Adrenal gland (tissue), 12 donors: ENCODE measurements around the gene SIK2. TPM values are rescaled to one million over a fixed set of nuclear protein-coding genes. Genes with fewer than 3 reads are reported as not detected.

Experiments used
- DNase-seq, 7 donors: peaks; one replicate each; pipeline ENCODE4 v3.0.0-alpha.2; 2019 to 2020
- H3K27ac ChIP-seq, 5 donors: fragments of 200-600 bp; sonication (generic) in 4 of 5; 1 replicate in 3 of 5; 2 replicates in 2 of 5; pipeline versions ENCODE4 v1.5.1 to v1.8.0; 2016 to 2020; ENCODE audit warnings: mild to moderate bottlenecking in 1 of 5
- H3K27me3 ChIP-seq: fragments of 200-600 bp; 2 replicates; pipeline ENCODE4 v1.8.0; 2021
- H3K36me3 ChIP-seq, 2 donors: fragments of 200-600 bp; replicated peaks in 1 of 2; 1 replicate in 1 of 2; 2 replicates in 1 of 2; pipeline versions ENCODE4 v1.5.1 to v1.8.0; 2018 to 2022
- H3K4me1 ChIP-seq, 2 donors: fragments of 200-600 bp; replicated peaks in 1 of 2; 1 replicate in 1 of 2; 2 replicates in 1 of 2; pipeline versions ENCODE4 v1.5.1 to v1.8.0; 2018 to 2021
- H3K4me3 ChIP-seq, 4 donors: fragments of 200-600 bp; sonication (generic) in 3 of 4; one replicate each; pipeline ENCODE4 v1.5.1; 2016 to 2018
- H3K9me3 ChIP-seq, 3 donors: fragments of 200-600 bp; sonication (generic) in 1 of 3; replicated peaks in 1 of 3; 1 replicate in 2 of 3; 2 replicates in 1 of 3; pipeline versions ENCODE4 v1.5.1 to v1.8.0; 2016 to 2021
- POLR2A ChIP-seq, 2 donors: fragments of 450-650 bp; IDR thresholded peaks; one replicate each; pipeline ENCODE4 v1.6.1; 2017; ENCODE audit warnings: antibody characterized with exemption in 2 of 2, mild to moderate bottlenecking in 2 of 2, moderate library complexity in 1 of 2
- WGBS, 4 donors: extraction: QIAGEN DNeasy Blood & Tissue Kit in 2 of 4; methylation state at CpG; one replicate each; pipeline versions ENCODE4 v1.1.5 to v1.1.7; 2013 to 2017; 5-methylcytosine and 5-hydroxymethylcytosine counted together
- intact Hi-C, 2 donors: fragments of 100-400 bp; cut with DNase I; formaldehyde crosslinking; loops; one replicate each; pipeline versions ENCODE4 v1.14.1 to v1.15.0; 2022 to 2023
- polyA plus RNA-seq, 3 donors: library from polyadenylated mRNA; stranded (reverse); fragments of 200-250 nt in 2 of 3; fragments of 350-450 nt in 1 of 3; fragmentation: Illumina TruSeq in 1 of 3; extraction: RNeasy Lipid Tissue Mini Kit (QIAGEN cat#74804) in 1 of 3; gene quantifications; one replicate each; pipeline ENCODE4 v1.2.3, GENCODE V29; 2013 to 2014
- total RNA-seq, 9 donors: library from RNA; depleted of rRNA in 4 of 9; stranded (reverse); fragments of >200 nt in 4 of 9; fragments of 120-200 nt in 1 of 9; fragmentation: NEBNext Ultra II Directional in 1 of 9; extraction: Animal tissue kit (Norgen Biotek cat#: 25700) in 1 of 9; gene quantifications; one replicate each; pipeline versions ENCODE4 v1.1.0 to v1.2.4, GENCODE V29; 2013 to 2023
- TF ChIP-seq, protein P1 (sequence below), 6 experiments: fragments of 450-650 bp in 4 of 6; fragments of 200-600 bp in 2 of 6; sonication (generic) in 1 of 6; IDR thresholded peaks; 1 replicate in 5 of 6; 2 replicates in 1 of 6; pipeline versions ENCODE4 v1.5.1 to v1.8.0; 2016 to 2021; ENCODE audit warnings: antibody characterized with exemption in 6 of 6, mild to moderate bottlenecking in 2 of 6, moderate library complexity in 1 of 6
- donor health status: healthy with polysubstance abuse.
- donor health status: Bipolar disorder and iron deficiency.
- donor health status: DM: yes; HTN: yes; CAD: no.
- donor health status: DM: no; HTN: no; CAD: no.
- donor health status: DM: no; HTN: no; CAD: no.
- donor health status: DM: yes; HTN: yes; CAD: no.

Gene SIK2
- total and polyA plus RNA-seq, 12 donors: 7.6 to 33.0 (median 25.3) TPM

DNA sequence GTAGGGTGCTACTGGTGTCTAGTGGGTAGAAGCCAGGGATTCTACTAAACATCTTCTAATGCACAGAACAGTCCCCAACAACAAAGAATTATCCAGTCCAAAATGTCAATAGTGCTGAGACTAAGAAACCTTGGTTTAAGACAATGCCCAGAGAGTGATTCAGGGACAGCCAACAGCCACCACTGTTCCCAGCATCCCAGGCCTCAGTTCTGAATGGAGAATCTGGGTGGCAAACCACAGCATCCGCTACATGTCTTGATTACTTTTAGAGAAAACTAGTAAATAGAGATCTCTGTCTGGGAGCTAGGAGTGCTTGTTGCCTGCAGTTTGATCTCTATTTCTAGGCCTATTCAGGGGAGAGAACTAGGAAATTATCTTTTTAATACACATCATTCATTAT lies 20.9 kb upstream of the SIK2 start:
- no peak for TF ChIP-seq POLR2A (IDR thresholded peaks at IDR 0.05)
- TF ChIP-seq, protein P1, sequence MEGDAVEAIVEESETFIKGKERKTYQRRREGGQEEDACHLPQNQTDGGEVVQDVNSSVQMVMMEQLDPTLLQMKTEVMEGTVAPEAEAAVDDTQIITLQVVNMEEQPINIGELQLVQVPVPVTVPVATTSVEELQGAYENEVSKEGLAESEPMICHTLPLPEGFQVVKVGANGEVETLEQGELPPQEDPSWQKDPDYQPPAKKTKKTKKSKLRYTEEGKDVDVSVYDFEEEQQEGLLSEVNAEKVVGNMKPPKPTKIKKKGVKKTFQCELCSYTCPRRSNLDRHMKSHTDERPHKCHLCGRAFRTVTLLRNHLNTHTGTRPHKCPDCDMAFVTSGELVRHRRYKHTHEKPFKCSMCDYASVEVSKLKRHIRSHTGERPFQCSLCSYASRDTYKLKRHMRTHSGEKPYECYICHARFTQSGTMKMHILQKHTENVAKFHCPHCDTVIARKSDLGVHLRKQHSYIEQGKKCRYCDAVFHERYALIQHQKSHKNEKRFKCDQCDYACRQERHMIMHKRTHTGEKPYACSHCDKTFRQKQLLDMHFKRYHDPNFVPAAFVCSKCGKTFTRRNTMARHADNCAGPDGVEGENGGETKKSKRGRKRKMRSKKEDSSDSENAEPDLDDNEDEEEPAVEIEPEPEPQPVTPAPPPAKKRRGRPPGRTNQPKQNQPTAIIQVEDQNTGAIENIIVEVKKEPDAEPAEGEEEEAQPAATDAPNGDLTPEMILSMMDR (IDR thresholded peaks at IDR 0.05): no peak
- no peak for DNase-seq
- H3K4me1 ChIP-seq: no peaks in the 10 kb centered on the region
- no peaks in the 10 kb centered on the region for H3K36me3 ChIP-seq
- intact Hi-C loops: loop anchor here in 1 of 2 donors (5.0 kb wide), 1 partner anchor 261 kb away; no protein-coding TSS in a partner anchor
- no peaks in the 10 kb centered on the region for H3K27me3 ChIP-seq
- no peaks in the 10 kb centered on the region for H3K9me3 ChIP-seq
- no peak overlapping the region for H3K4me3 ChIP-seq
- H3K27ac ChIP-seq: no peak overlapping the region
- WGBS, 4 donors: 92 to 100% (median 100%) methylated on average over 1 of the region's 1 CpG

DNA sequence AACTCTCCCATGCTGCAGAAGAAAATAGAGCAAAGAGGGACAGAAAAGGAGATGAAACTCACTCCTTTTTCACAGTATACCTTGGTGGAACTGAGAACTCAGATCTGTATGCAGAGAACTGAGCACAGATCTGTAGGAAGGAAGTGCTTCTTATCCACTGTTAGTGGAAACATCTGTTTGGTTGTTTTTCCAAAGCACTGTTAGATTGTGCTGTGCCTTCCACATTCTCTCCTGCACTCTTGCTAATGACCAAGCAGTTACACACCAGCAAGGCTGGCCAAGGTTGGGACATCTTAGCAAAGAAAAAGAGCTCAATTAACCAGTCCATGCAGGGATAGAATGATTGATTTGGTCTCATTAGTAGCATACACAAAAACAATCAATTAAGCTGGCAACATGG lies 20.1 kb upstream of the SIK2 start:
- Histone ChIP-seq H3K36me3 (no peaks in the 10 kb centered on the region), H3K4me1 (no peaks in the 10 kb centered on the region), H3K27me3 (no peaks in the 10 kb centered on the region), H3K4me3 (no peak overlapping the region), H3K9me3 (no peaks in the 10 kb centered on the region), H3K27ac (no peak overlapping the region)
- intact Hi-C loops: loop anchor here in 1 of 2 donors (5.0 kb wide), 1 partner anchor 260 kb away; no protein-coding TSS in a partner anchor
- no peak for TF ChIP-seq POLR2A (IDR thresholded peaks at IDR 0.05)
- TF ChIP-seq, protein P1 (IDR thresholded peaks at IDR 0.05): no peak
- no peak for DNase-seq

DNA sequence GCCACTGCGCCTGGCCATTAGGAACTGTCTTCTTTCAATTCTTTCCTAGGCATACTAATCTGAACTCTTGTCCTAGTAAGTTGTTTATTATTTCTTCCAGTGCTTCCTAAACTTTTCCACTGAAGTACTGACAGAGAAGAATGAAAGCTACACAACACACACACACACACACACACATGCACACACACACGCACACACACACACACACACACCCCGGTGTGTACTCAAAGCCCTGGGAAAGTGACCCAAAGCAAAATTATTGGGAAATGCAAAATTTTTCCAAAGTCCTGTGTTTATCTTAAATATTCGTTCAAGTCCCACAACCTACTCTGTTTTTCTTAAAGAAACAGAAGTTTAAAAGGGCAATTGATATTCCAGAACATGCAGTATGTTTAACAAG lies 19.4 kb upstream of the SIK2 start:
- intact Hi-C loops: loop anchor here in 1 of 2 donors (5.0 kb wide), 1 partner anchor 259 kb away; no protein-coding TSS in a partner anchor
- WGBS, 4 donors: 57 to 71% (median 64%) methylated on average over 4 of the region's 4 CpGs
- Histone ChIP-seq H3K27me3 (no peaks in the 10 kb centered on the region), H3K9me3 (no peaks in the 10 kb centered on the region), H3K4me1 (no peaks in the 10 kb centered on the region), H3K4me3 (no peak overlapping the region), H3K36me3 (no peaks in the 10 kb centered on the region), H3K27ac (no peak overlapping the region)
- no peak for DNase-seq
- no peak for TF ChIP-seq POLR2A (IDR thresholded peaks at IDR 0.05)
- TF ChIP-seq, protein P1 (IDR thresholded peaks at IDR 0.05): no peak

DNA sequence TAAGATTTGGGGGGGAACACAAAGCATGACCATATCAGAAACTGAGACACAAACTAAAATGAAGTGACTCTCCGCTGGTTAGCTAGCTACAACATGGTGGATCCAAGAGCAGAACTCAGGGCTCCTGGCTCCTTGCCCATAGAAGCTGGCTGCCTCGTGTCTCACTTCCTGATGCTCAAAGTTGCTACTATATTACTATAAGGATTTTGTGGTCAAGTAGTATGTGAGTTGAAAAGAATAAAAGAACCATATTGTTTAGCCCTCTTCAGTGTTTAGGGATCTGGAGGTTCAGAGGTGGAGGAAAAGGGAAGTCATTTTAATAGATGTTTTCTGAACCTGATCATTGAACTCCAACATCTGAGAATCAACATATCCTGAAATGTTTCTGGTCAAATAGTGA lies 16.9 kb upstream of the SIK2 start:
- Histone ChIP-seq H3K4me1 (no peaks in the 10 kb centered on the region), H3K9me3 (no peaks in the 10 kb centered on the region), H3K27me3 (no peaks in the 10 kb centered on the region), H3K36me3 (no peaks in the 10 kb centered on the region), H3K4me3 (no peak overlapping the region), H3K27ac (no peak overlapping the region)
- peak in 2 of 7 donors; percentile 21 to 38 for DNase-seq
- intact Hi-C loops: no loop called here
- WGBS, 4 donors: 44 to 46% (median 45%) methylated on average over 2 of the region's 2 CpGs
- no peak for TF ChIP-seq POLR2A (IDR thresholded peaks at IDR 0.05)
- TF ChIP-seq, protein P1 (IDR thresholded peaks at IDR 0.05): no peak
